GM12872 (cell line): ENCODE measurements around the gene PIWIL1.

ENCODE experiments used
- CTCF ChIP-seq: IDR thresholded peaks from 3 replicates; pipeline ENCODE4 v1.5.1; 2011; ENCODE audit warnings: low read depth, mild to moderate bottlenecking, low read length, moderate library complexity; ENCODE audit not compliant: insufficient read depth

PIWIL1 gene

GRCh38 chr12:130391186-130391585 lies 53.5 kb downstream of the PIWIL1 start:
- no peak for TF ChIP-seq CTCF

DNA sequence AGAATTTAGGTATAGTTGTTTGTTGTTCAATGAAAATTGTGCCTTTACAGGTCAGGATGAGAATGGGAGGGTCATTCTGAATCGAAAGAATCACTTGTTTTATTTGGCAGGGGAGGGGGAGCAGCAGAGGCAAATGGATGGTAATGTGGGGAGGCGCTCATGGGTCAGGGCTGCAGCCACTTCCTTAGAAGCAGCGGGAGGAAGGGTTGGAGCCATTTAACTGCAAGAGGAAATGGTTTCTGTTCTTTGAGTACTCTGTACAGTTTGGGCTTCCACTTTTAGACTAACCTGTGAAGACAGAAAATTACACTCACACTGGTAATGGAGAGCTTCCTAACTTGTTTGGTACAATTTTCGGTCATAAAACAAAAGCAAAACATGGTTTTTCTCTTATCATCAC lies 57.2 kb downstream of the PIWIL1 start:
- no peak for TF ChIP-seq CTCF

DNA sequence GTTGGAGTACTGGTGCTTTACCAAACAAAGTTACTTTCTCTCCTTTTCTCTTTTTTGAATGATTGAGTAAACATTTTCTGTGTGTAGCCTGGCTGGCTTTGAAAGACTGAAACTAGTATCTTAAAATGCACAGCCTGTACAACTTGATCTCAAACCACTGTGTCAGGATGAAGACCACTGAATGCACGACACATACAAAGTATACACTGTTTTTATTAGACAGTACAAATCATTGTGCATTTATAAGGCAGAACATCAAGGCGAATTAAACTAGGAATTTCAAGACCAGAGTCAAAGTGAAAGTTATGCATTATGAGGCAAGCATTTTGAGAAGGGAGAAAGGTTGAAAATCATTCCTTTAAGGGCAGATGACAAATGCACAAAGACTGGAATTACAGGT lies 59.0 kb downstream of the PIWIL1 start:
- no peak for TF ChIP-seq CTCF

GRCh38 chr12:130398100-130398848 lies 60.6 kb downstream of the PIWIL1 start:
- TF ChIP-seq CTCF, result no peak

DNA sequence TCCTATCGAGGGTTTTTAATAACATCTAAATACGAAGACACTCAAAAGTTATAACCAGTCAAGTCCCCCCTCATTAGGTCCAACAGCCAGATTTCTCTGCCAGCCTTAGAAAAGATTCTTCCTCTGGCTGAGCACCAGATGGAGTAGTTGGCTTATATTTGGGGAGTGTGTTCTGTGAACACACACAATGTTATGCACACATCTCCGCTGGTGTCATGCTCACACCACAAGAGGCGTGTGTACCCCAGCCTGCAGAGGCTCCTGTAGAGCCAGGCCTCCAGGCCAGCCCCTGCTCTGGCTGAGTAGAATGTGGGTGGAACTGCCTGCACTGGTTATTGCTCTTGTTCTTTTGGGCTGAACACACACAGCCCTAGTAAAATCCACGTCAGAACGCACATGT lies 64.0 kb downstream of the PIWIL1 start:
- no peak for TF ChIP-seq CTCF

GRCh38 chr12:130405332-130405731 lies 67.6 kb downstream of the PIWIL1 start:
- no peak for TF ChIP-seq CTCF

DNA sequence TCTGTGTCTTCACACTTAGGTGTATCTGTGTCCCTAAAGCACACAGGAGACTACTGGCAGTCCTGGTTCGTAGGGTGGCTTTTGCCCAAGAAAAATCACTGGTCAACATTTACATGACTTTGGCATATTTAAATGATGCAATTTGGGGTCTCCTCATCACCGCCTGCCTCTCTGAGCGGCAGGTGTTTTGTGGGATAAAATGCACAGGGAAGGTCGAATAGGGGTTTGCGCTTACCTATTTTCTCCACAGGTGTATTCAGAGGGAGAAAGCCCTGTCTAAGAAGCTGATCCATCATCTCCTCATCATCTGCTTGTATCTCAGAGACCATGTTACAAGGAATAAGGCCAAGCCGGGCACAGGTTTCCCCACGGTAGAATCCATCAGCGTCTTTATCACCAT lies 74.7 kb downstream of the PIWIL1 start:
- TF ChIP-seq CTCF, result no peak
